HFF-Myc (cell line): ENCODE data around the gene ABCB1.

Experiments used
- DNase-seq: peaks from one replicate; pipeline ENCODE4 v3.0.0-alpha.2; 2011; ENCODE audit warnings: low read depth; ENCODE audit errors: extremely low read depth
- H3K4me3 ChIP-seq: replicated peaks from 2 replicates; pipeline ENCODE4 v1.5.1; 2011; ENCODE audit warnings: low read depth, mild to moderate bottlenecking, control low read depth, low read length
- CTCF ChIP-seq: IDR thresholded peaks from 2 replicates; pipeline ENCODE4 v1.5.1; 2012; ENCODE audit warnings: mild to moderate bottlenecking, low read depth, low read length, control low read depth; ENCODE audit errors: missing control alignments

The ABCB1 gene

GRCh38 chr7:87480386-87480785 lies 120.3 kb downstream of the ABCB1 start:
- DNase-seq = no peak
- no peak overlapping the region for H3K4me3 ChIP-seq
- no peak for TF ChIP-seq CTCF

- no peak for DNase-seq
- H3K4me3 ChIP-seq = no peak overlapping the region
- no peak for TF ChIP-seq CTCF
These were observed 120.7 kb downstream of the ABCB1 start for GRCh38 chr7:87479951-87480350.

- DNase-seq = no peak
- no peak overlapping the region for H3K4me3 ChIP-seq
These were observed 124.5 kb downstream of the ABCB1 start for GRCh38 chr7:87476179-87476557.

GRCh38 chr7:87475359-87476178 lies 125.1 kb downstream of the ABCB1 start, which contains the start of gene ABCB4:
Gene ABCB4 (minus strand): TSS chr7:87475680. CDS start chr7:87475465, 215 bp downstream.
- H3K4me3 ChIP-seq = peak within 1 kb of the TSS; percentile 23; the same call in 1 of the 2 replicates
- TF ChIP-seq CTCF = no peak
- DNase-seq = no peak

More at GRCh38 chr7:87476179-87476557, 124.5 kb downstream of the ABCB1 start:
- TF ChIP-seq CTCF = no peak

- TF ChIP-seq CTCF = no peak
- no peak for DNase-seq
- peak overlapping the region; percentile 23; the same call in 1 of the 2 replicates for H3K4me3 ChIP-seq
These were observed 125.9 kb downstream of the ABCB1 start for GRCh38 chr7:87474533-87475358.

- DNase-seq = no peak
- TF ChIP-seq CTCF = no peak
- no peak overlapping the region for H3K4me3 ChIP-seq
These were observed 126.7 kb downstream of the ABCB1 start for GRCh38 chr7:87473986-87474385.
